ENCODE results near the gene GAB2.
"Not testable (repeated sequence)": the region's sequence is repeated elsewhere in the genome, so short reads cannot be mapped to it uniquely, and the experiment has no call there.

GRCh38 chr11:78464787-78465168 lies 47.2 kb upstream of the GAB2 start:
- not testable (repeated sequence) for TF ChIP-seq SREBF2 (IDR thresholded peaks at IDR 0.05); TP53 (CRISPR knock-in tag; IDR thresholded peaks at IDR 0.05); RAD21 (conservative IDR thresholded peaks at IDR 0.05 in 1 of 2, IDR thresholded peaks at IDR 0.05 in 1 of 2); CTCF (IDR thresholded peaks at IDR 0.05); NFE2L2 (conservative IDR thresholded peaks at IDR 0.05; ENCODE audit: low read length); JUNB (IDR thresholded peaks at IDR 0.05); E2F6 (IDR thresholded peaks at IDR 0.05; ENCODE audit: borderline replicate concordance, low read depth); PBX3 (IDR thresholded peaks at IDR 0.05); ZNF302 (CRISPR knock-in tag; IDR thresholded peaks at IDR 0.05); RFX5 (IDR thresholded peaks at IDR 0.05); USF2 (IDR thresholded peaks at IDR 0.05); MAZ (IDR thresholded peaks at IDR 0.05; ENCODE audit: borderline replicate concordance, low read depth, low read length); CBX8 (IDR thresholded peaks at IDR 0.05); POLR2A (IDR thresholded peaks at IDR 0.05; ENCODE audit: low read length)
